ENCODE measurements around the gene PARD3B. TPM values are rescaled to one million over a fixed set of nuclear protein-coding genes. Genes with fewer than 3 reads are reported as not detected.

PARD3B gene
- total RNA-seq, 1 experiment from 2014 or later, result 6.4 TPM

DNA sequence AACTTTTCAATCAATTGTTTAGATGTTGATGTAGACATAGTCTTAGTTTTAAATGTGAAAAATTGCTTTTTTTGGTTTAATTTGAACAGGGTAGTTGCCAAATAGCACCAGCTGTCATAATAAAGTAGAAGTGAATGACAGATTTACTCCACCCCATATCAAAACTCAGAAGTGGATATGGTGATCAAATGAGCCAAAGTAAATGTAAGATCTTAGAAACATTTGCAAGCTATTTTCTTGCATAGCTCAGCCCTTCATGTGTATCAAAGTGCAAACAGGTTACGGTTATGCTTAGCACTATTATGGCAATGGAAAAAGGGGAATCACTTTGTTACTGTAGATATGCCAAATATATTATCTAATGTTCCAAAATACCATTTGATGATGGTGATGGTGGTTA lies 596.1 kb downstream of the PARD3B start:
- Histone ChIP-seq H3K23ac (ENCODE audit: insufficient read length, low read depth, low read length) (no peak overlapping the region), H2AK5ac (ENCODE audit: insufficient read length, low read length) (no peak overlapping the region), H3K56ac (ENCODE audit: insufficient read length, low read depth, low read length) (no peak overlapping the region), H2AFZ (ENCODE audit: low read length) (no peak overlapping the region), H2BK12ac (ENCODE audit: insufficient read length, low read depth, low read length) (no peak overlapping the region), H4K91ac (ENCODE audit: insufficient read length, low read depth, low read length) (no peak overlapping the region), H3K27ac (ENCODE audit: insufficient read length, low read depth, low read length) (no peak overlapping the region), H3K79me1 (ENCODE audit: insufficient read depth, low read depth, low read length, poor library complexity, severe bottlenecking) (no peaks in the 10 kb centered on the region), H3K4me1 (ENCODE audit: insufficient read depth, low read length) (no peaks in the 10 kb centered on the region; the same call in 1 of the 2 replicates), H4K20me1 (ENCODE audit: control insufficient read depth, insufficient read depth, insufficient read length) (no peaks in the 10 kb centered on the region), H4K5ac (ENCODE audit: insufficient read length, low read depth, low read length) (no peak overlapping the region), H3K23me2 (ENCODE audit: insufficient read length, low read depth, low read length, poor library complexity, severe bottlenecking) (no peaks in the 10 kb centered on the region), H3K27me3 (ENCODE audit: insufficient read depth, low read length) (no peaks in the 10 kb centered on the region), H3K4ac (ENCODE audit: low read depth, low read length) (no peak overlapping the region), H3T11ph (ENCODE audit: low read length) (no peak overlapping the region), H3K18ac (ENCODE audit: insufficient read length, low read depth, low read length) (no peak overlapping the region), H2BK120ac (ENCODE audit: low read depth, low read length, poor library complexity, severe bottlenecking) (no peak overlapping the region), H2BK15ac (ENCODE audit: low read depth, low read length) (no peak overlapping the region), H3K9me3 (ENCODE audit: control insufficient read depth, low read depth, low read length) (no peaks in the 10 kb centered on the region), H2BK5ac (ENCODE audit: insufficient read length, low read length) (no peak overlapping the region), H3K9ac (ENCODE audit: extremely low read depth, insufficient read length, low read length) (no peak overlapping the region), H2BK20ac (ENCODE audit: low read depth, low read length, poor library complexity, severe bottlenecking) (no peak overlapping the region), H3K14ac (ENCODE audit: insufficient read depth, low read length) (no peak overlapping the region), H4K8ac (replicated peaks; ENCODE audit: insufficient read length, low read depth, low read length) (no peak overlapping the region), H3K79me2 (ENCODE audit: insufficient read depth, low read length) (no peaks in the 10 kb centered on the region), H3K4me2 (ENCODE audit: insufficient read depth, insufficient read length, low read length) (no peak overlapping the region)
- no CpG with 5 or more reads among the region's 1 CpG for WGBS (ENCODE audit: extremely low coverage, insufficient read length, low lambda C conversion rate)
- Mint-ChIP-seq H3K4me3 (no peak overlapping the region), H3K27ac (no peak overlapping the region), H3K9me3 (peaks cover 0 to 6% of the 10 kb centered on the region in 2 experiments; a peak in 2 of 5 replicates), H3K27me3 (ENCODE audit: low read depth) (peaks cover 1% of the 10 kb centered on the region; the same call in 1 of the 2 replicates), H3K36me3 (ENCODE audit: insufficient read depth in 1 of 3, low read depth in 3 of 3) (peaks cover 0 to 6% (median 0%) of the 10 kb centered on the region in 3 experiments; a peak in 4 of 7 replicates), H3K4me1 (peaks cover 25 to 30% of the 10 kb centered on the region in 2 experiments)
- TF ChIP-seq, protein P1, sequence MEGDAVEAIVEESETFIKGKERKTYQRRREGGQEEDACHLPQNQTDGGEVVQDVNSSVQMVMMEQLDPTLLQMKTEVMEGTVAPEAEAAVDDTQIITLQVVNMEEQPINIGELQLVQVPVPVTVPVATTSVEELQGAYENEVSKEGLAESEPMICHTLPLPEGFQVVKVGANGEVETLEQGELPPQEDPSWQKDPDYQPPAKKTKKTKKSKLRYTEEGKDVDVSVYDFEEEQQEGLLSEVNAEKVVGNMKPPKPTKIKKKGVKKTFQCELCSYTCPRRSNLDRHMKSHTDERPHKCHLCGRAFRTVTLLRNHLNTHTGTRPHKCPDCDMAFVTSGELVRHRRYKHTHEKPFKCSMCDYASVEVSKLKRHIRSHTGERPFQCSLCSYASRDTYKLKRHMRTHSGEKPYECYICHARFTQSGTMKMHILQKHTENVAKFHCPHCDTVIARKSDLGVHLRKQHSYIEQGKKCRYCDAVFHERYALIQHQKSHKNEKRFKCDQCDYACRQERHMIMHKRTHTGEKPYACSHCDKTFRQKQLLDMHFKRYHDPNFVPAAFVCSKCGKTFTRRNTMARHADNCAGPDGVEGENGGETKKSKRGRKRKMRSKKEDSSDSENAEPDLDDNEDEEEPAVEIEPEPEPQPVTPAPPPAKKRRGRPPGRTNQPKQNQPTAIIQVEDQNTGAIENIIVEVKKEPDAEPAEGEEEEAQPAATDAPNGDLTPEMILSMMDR (conservative IDR thresholded peaks at IDR 0.05), result no peak
- no peak for DNase-seq

Measured in H9 (cell line).